ENCODE results near the gene UBE2U. TPM values are rescaled to one million over a fixed set of nuclear protein-coding genes. Genes with fewer than 3 reads are reported as not detected.

UBE2U gene
- total RNA-seq, 1 experiment from 2014 or later: not detected

DNA sequence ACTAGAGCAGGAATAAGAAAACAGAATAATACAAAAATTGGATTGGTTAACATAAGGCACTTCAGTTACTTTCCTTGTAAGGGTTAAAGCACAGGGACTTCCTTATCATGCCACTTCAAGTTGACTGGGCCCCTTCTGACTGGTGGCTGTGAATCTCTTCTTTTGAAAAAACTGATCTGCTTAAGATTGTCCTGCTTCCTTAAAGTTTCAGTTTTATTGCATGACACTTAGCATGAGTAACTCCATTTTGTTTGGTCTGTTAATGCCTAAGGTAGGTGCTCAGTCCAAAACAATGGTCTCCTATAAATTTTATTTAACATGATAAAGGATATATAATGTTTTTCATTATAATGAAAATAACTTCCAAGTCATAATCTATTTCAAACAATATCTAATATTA, 37.6 kb downstream of the UBE2U start (continued):
- TF ChIP-seq YY1 (IDR thresholded peaks at IDR 0.05; ENCODE audit: extremely low read depth, insufficient replicate concordance, low read depth, low read length) (no peak), EZH2 (IDR thresholded peaks at IDR 0.05) (no peak), MAX (IDR thresholded peaks at IDR 0.05) (no peak), ZBTB33 (IDR thresholded peaks at IDR 0.05; ENCODE audit: extremely low read depth, insufficient replicate concordance, low read length) (no peak), SP1 (IDR thresholded peaks at IDR 0.05; ENCODE audit: low read depth) (no peak), RAD21 (IDR thresholded peaks at IDR 0.05; ENCODE audit: low read depth) (no peak)

- intact Hi-C loops (cut with micrococcal nuclease): loop anchor here (1.0 to 10.0 kb wide), 4 partner anchors 551 to 918 kb away; partner anchors contain the start of gene FOXD3
- ChIA-PET POLR2A (no interaction called here), CTCF (interaction anchor here (0.9 to 8.8 kb wide), 13 partner anchors 106 to 689 kb away, joined by 3 to 104 read pairs (median 4); partner anchors contain the start of gene ROR1), RAD21 (ENCODE audit: low non-redundant PET in 1 of 2, low total read pairs in 2 of 2, uncharacterized antibody in 2 of 2, unreplicated experiment in 2 of 2) (interaction anchor here (0.7 to 1.2 kb wide), 2 partner anchors 551 to 581 kb away, joined by 3 read pairs; no protein-coding TSS in a partner anchor)
- no peak overlapping the region for H3K9ac ChIP-seq (ENCODE audit: low read length)
- peak overlapping the region; percentile 79 for H2AFZ ChIP-seq (ENCODE audit: low read depth, low read length, poor library complexity, severe bottlenecking)
- H3K4me1 ChIP-seq (ENCODE audit: control insufficient read depth in 1 of 2, insufficient read depth in 2 of 2, low read length in 2 of 2): no peaks in the 10 kb centered on the region
- no peaks in the 10 kb centered on the region for H3K27me3 ChIP-seq (ENCODE audit: insufficient read depth, low read length)
- no peak overlapping the region for H3K27ac ChIP-seq (ENCODE audit: low read depth, low read length)
- DNase-seq (ENCODE audit: low read depth, low spot score): peak; percentile 40
- H4K20me1 ChIP-seq (ENCODE audit: insufficient read depth): no peaks in the 10 kb centered on the region
- H3K4me3 ChIP-seq (replicated peaks in 1 of 2; ENCODE audit: low read depth in 1 of 2, low read length in 2 of 2): no peak overlapping the region
- no peak overlapping the region for H3K4me2 ChIP-seq (ENCODE audit: low read length)
- no peaks in the 10 kb centered on the region for H3K79me2 ChIP-seq (ENCODE audit: insufficient read depth, low read length)
- H3K9me3 ChIP-seq (ENCODE audit: control insufficient read depth in 1 of 2, insufficient read depth in 1 of 2, low read depth in 1 of 2, low read length in 2 of 2): no peaks in the 10 kb centered on the region
- TF ChIP-seq, protein P1, sequence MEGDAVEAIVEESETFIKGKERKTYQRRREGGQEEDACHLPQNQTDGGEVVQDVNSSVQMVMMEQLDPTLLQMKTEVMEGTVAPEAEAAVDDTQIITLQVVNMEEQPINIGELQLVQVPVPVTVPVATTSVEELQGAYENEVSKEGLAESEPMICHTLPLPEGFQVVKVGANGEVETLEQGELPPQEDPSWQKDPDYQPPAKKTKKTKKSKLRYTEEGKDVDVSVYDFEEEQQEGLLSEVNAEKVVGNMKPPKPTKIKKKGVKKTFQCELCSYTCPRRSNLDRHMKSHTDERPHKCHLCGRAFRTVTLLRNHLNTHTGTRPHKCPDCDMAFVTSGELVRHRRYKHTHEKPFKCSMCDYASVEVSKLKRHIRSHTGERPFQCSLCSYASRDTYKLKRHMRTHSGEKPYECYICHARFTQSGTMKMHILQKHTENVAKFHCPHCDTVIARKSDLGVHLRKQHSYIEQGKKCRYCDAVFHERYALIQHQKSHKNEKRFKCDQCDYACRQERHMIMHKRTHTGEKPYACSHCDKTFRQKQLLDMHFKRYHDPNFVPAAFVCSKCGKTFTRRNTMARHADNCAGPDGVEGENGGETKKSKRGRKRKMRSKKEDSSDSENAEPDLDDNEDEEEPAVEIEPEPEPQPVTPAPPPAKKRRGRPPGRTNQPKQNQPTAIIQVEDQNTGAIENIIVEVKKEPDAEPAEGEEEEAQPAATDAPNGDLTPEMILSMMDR (IDR thresholded peaks at IDR 0.05 in 2 of 3, conservative IDR thresholded peaks at IDR 0.05 in 1 of 3; ENCODE audit: borderline replicate concordance in 1 of 3, insufficient read depth in 1 of 3, low read depth in 2 of 3, low read length in 2 of 3): peak; percentile 48 to 77 (median 63)
- TF ChIP-seq ATF3 (IDR thresholded peaks at IDR 0.05) (no peak), MAX (IDR thresholded peaks at IDR 0.05) (no peak), RAD21 (IDR thresholded peaks at IDR 0.05; ENCODE audit: low read depth) (peak; percentile 82)
- peak; percentile 74 for ATAC-seq
- no peaks in the 10 kb centered on the region for H3K36me3 ChIP-seq (ENCODE audit: control insufficient read depth in 1 of 2, insufficient read depth in 2 of 2, low read length in 2 of 2)
- no peaks in the 10 kb centered on the region for H3K9me2 ChIP-seq (ENCODE audit: insufficient read depth)
- no TSS peak for BruUV-seq (replicated peaks)
Observed at GRCh38 chr1:64242895-64243756, 39.7 kb downstream of the UBE2U start.
